ENCODE measurements around the gene STMP1. TPM values are rescaled to one million over a fixed set of nuclear protein-coding genes. Genes with fewer than 3 reads are reported as not detected.

STMP1 gene
- total and polyA plus RNA-seq, 2 experiments from 2014 or later: 23.0 to 78.4 TPM

- H3K27me3 ChIP-seq (ENCODE audit: insufficient read depth): no peaks in the 10 kb centered on the region
- no peak overlapping the region for H3K27ac ChIP-seq (ENCODE audit: low read depth)
- no peaks in the 10 kb centered on the region for H3K9me2 ChIP-seq (ENCODE audit: insufficient read depth)
- DNase-seq (ENCODE audit: low spot score) (no peak), ATAC-seq (no peak)
- Mint-ChIP-seq H3K27me3 (ENCODE audit: insufficient read depth, low read depth, poor library complexity) (peaks cover 1% of the 10 kb centered on the region), H3K27ac (no peak overlapping the region), H3K9me3 (no peaks in the 10 kb centered on the region), H3K36me3 (ENCODE audit: low read depth) (no peaks in the 10 kb centered on the region), H3K4me1 (peaks cover 2% of the 10 kb centered on the region; the same call in 1 of the 3 replicates), H3K4me3 (no peak overlapping the region)
- H3K4me3 ChIP-seq: no peak overlapping the region
- TF ChIP-seq CREB1 (CRISPR knock-in tag; IDR thresholded peaks at IDR 0.05; ENCODE audit: low read depth) (no peak), ETS1 (IDR thresholded peaks at IDR 0.05) (no peak), CTCF (conservative IDR thresholded peaks at IDR 0.05; ENCODE audit: low read depth in 2 of 2) (no peak), POLR2AphosphoS5 (IDR thresholded peaks at IDR 0.05; ENCODE audit: low read depth) (no peak)
- 0 out of 2 replicates have a peak, but pooled peaks cover under 1% of the 10 kb centered on the region for H3K4me1 ChIP-seq (ENCODE audit: insufficient read depth)
- no peaks in the 10 kb centered on the region for H3K79me2 ChIP-seq (replicated peaks; ENCODE audit: insufficient read depth)
- 0 out of 2 replicates have a peak, but pooled peaks cover 3% of the 10 kb centered on the region for H3F3A ChIP-seq (replicated peaks; ENCODE audit: low read depth)
- H2AFZ ChIP-seq: no peak overlapping the region
- no peaks in the 10 kb centered on the region; the same call in 1 of the 2 replicates for H3K36me3 ChIP-seq (ENCODE audit: insufficient read depth)
- no peaks in the 10 kb centered on the region for H4K20me1 ChIP-seq (replicated peaks; ENCODE audit: insufficient read depth)
- H3K4me2 ChIP-seq: no peak overlapping the region
Measured at GRCh38 chr7:135718219-135718618, 55.9 kb downstream of the STMP1 start.

- Histone ChIP-seq H3K27me3 (ENCODE audit: insufficient read depth) (no peaks in the 10 kb centered on the region), H3K79me2 (replicated peaks; ENCODE audit: insufficient read depth) (no peaks in the 10 kb centered on the region), H3K4me1 (ENCODE audit: insufficient read depth) (no peaks in the 10 kb centered on the region), H2AFZ (no peak overlapping the region), H3F3A (replicated peaks; ENCODE audit: low read depth) (0 out of 2 replicates have a peak, but pooled peaks cover 3% of the 10 kb centered on the region), H3K4me2 (no peak overlapping the region), H4K20me1 (replicated peaks; ENCODE audit: insufficient read depth) (no peaks in the 10 kb centered on the region), H3K9me2 (ENCODE audit: insufficient read depth) (no peaks in the 10 kb centered on the region), H3K4me3 (no peak overlapping the region), H3K27ac (ENCODE audit: low read depth) (no peak overlapping the region), H3K36me3 (ENCODE audit: insufficient read depth) (no peaks in the 10 kb centered on the region; the same call in 1 of the 2 replicates)
- H3K27ac Mint-ChIP-seq: no peak overlapping the region
- peaks cover 2% of the 10 kb centered on the region; the same call in 2 of the 3 replicates for H3K4me1 Mint-ChIP-seq
- H3K9me3 Mint-ChIP-seq: no peaks in the 10 kb centered on the region
- ATAC-seq: peak; percentile 31; the same call in 2 of the 3 replicates
- no peaks in the 10 kb centered on the region for H3K36me3 Mint-ChIP-seq (ENCODE audit: low read depth)
- H3K4me3 Mint-ChIP-seq: no peak overlapping the region
- no peak for TF ChIP-seq REST (IDR thresholded peaks at IDR 0.05; ENCODE audit: unreplicated experiment)
- peak; percentile 17 for DNase-seq (ENCODE audit: low spot score)
- peaks cover 5% of the 10 kb centered on the region for H3K27me3 Mint-ChIP-seq (ENCODE audit: insufficient read depth, low read depth, poor library complexity)
Measured at GRCh38 chr7:135718794-135719437, 56.6 kb downstream of the STMP1 start.
